Activated T-cell treated with anti-CD3 and anti-CD28 coated beads for 1 hour (primary cell): Measurements from ENCODE around the gene FBXW7.

Experiments
- DNase-seq: peaks from one replicate; pipeline ENCODE4 v3.0.0-alpha.2; 2020; ENCODE audit warnings: low read depth

Gene FBXW7

GRCh38 chr4:152471251-152471792 is 64.6 kb downstream of the FBXW7 start:
- no peak for DNase-seq

DNA sequence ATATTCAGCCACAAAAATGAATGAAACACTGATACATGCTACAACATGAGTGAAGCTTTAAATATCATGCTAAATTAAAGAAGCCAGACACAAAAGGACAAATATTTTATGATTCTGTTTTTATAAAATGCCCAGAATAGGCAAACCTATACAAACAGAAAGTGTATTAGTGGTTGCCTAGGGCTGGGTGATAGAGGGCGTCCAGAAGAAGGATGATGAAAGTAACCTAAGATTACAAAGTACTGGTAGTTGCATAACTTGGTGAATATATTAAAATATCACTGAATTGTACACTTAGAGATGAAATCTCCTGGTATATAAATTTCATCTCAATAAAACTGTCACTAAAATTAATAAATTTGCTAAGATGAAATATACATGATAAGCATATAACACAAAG is 67.5 kb downstream of the FBXW7 start:
- no peak for DNase-seq

- DNase-seq = no peak
Measured at GRCh38 chr4:152467101-152467500, 68.8 kb downstream of the FBXW7 start.

- DNase-seq = no peak
Measured at GRCh38 chr4:152464030-152464823, 71.7 kb downstream of the FBXW7 start.

DNA sequence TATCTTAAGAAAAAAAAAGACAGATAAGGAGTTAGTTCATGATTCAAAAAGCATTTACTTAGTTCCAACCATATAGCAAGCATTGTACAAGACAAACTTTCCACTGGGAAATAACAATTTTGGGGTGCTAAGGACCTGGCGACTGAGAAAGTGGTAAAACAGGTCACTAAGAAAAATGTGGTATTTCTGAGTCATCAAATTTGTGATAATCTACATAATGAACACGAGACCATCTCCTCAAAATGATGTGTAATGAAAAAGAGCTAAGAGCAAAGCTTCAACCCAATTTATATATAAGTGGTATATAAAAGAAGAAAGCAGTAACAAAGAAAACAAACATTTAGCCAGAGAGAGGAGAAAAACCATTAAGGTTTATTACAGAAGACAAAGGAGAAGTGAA is 72.3 kb downstream of the FBXW7 start:
- no peak for DNase-seq

DNA sequence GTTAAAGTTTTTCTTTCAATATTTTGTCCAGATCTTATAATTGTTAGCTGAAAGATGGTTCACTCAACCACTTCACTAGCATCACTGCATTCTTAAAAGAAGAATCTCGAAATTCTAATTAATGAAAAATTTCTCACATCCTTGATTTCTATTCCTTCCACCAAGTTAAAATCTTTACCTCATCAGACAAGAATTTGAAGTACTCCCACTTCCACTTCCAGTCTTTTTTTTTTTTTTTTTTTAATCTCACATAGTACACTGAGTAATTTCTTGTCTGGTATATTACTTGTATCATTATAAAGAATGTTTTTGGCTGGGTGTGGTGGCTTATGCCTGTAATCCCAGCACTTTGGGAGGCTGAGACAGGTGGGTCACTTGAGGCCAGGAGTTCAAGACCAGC is 73.2 kb downstream of the FBXW7 start:
- DNase-seq = no peak

- no peak for DNase-seq
Measured at GRCh38 chr4:152462047-152462446, 73.8 kb downstream of the FBXW7 start.

DNA sequence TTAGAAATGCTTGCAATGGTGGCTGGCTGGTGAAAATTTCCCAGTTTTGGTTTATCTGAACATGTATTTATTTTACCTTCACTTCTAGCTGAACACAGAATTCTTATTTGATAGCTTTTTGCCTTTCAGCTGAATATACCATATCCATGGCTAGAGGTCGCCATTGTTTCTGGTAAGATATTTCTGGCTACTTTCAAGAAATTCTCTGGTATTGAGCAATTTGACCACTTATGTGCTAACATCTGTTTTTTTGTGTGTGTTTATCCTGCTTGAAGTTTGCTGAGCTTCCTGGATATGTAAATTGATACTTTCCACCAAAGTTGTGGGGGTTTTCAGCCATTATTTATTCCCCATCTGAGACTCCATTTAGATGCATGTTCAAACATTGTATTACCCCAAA is 75.4 kb downstream of the FBXW7 start:
- no peak for DNase-seq

DNA sequence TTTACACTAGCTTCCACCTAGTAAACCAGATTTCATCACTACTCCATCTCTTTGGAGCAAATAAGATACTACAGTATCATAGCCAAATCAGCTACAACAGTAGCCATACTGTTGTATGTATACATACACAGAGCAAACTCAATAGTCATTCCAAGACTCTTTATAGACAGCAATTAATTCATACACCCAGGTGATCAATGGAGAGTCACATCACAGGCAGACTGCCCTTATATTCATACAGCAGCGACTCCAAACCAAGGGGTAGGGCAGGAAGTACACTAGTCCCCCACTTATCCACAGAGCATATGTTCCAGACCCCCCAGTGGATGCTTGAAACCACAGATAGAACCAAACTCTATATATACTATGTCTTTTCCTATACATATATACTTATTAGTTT is 76.6 kb downstream of the FBXW7 start:
- DNase-seq = no peak

GRCh38 chr4:152458801-152459302 is 77.0 kb downstream of the FBXW7 start:
- no peak for DNase-seq

GRCh38 chr4:152456609-152457008 is 79.3 kb downstream of the FBXW7 start:
- DNase-seq = no peak

DNA sequence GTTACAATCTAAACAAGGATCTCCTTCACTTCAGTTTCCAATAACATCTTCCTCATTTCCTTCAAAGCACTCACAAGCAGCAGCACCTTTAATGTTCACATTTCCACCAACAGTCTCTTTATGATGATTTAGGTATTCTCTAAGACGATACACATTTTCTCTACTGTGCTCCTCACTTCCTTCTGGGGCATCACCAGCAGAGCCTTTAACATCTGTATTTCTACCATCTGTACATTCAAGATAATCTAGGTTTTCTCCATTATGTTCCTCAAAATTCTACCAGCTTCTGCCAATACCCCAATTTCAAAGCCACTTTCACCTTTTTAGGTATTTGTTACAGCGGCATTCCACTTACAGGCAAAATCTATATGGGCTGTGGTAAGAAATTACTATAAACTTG is 80.6 kb downstream of the FBXW7 start:
- no peak for DNase-seq

DNA sequence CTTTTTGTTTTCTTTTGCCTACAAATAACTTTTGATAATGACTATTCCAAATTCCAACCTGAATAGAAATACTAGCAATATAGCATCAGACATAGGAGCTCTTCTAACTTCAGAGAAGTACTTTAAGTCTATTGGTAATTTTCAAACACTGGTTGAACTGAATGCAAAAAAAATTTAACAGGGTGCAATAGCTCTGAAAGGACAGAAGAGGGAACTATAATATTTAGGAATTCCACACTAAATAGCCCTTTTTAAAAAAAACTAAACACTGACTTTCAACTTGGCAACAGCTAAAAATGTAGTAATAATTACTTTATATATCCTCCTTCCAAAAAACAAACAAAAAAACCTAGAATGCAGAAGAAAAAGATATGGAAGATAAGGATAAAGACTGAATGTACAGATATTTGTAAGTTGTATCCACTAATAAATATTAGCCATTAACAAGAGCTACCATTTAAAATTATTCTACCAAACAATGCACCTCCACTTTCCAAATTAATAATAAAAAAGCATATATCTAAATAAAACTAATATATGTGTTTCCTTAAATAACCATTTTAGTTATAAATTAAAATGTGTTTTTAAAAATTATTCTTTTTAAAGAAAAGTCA is 81.4 kb downstream of the FBXW7 start:
- no peak for DNase-seq

DNA sequence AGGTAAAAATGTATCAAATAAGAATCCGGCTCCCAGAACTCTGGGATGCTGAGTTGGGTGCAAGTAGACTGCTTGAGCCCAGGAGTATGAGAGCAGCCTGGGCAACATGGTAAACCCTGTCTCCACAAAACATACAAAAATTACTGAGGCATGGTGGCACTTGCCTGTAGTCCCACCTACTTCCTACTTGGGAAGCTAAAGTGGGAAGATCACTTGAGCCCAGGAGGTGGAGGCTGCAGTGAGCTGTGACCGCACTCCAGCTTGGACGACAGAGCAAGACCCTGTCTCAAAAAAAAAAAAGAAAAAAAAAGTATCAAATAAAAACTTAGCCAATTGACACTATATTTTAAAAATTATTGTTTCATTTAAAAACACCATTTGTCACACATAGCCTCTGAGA is 84.4 kb downstream of the FBXW7 start:
- DNase-seq = no peak

- no peak for DNase-seq
Measured at GRCh38 chr4:152448854-152449253, 87.0 kb downstream of the FBXW7 start.

DNA sequence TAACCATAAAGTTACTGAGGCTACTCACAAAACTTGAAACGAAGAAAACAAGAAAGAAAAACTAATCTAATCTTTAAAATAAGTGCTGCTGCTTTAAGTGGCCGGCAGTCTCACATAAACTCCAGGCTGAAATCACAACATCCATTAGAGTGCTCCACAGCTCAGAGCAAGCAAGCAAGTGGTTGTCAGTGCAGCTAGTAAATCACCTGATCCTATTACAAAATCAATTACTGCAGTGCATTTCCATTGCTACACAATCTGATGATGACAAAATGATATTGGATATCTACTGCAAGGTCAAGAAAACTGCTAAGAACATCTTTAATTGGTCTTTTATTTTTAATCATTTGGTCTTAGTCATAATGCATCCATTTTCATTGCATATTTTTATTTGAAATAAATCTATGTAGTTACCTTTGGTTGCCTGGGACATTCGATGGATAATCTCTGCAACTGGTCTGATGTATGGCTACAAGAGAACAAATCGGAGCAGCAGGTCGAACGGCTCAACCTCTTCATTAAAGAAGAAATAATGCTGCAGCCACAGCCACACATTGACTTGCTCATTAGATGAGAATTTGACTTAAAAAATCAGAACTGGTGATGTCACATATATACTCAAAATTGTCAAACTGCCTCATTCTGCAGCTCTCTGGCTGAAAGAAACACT is 87.7 kb downstream of the FBXW7 start:
- no peak for DNase-seq

DNA sequence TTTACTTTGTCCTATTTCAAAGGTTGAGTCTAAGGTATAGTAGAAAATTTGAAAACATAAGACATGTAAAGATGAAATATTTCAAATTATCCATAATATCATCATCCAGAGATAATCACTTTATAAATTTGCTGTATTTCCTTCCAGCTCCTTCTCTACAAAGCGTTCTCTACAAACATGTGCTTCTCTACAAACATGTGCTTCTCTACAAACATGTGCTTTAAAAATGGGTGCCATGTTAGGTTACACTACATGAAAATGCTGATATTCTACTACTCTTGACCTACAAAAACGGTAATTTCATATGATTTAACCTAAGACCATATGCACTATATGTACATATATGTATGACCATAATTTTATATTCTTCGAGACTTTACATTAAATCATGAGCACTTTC is 92.0 kb downstream of the FBXW7 start:
- no peak for DNase-seq

- no peak for DNase-seq
Measured at GRCh38 chr4:152437561-152437960, 98.3 kb downstream of the FBXW7 start.

DNA sequence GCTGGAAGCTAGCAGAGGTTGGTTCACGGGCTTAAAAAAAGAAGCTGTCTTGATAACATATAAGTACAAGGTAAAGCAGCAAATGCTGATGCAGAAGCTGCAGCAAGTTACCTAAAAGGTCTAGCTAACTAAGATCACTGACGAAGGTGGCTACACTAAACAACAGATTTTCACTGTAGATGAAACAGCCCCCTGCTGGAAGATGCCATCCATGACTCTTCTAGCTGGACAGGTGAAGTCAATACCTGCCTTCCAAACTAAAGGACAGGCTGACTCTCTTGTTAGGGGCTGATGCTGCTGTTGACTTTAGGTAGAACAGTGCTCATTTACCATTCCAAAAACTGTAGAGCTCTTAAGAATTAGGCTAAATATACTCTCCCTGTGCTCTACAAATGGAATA is 99.5 kb downstream of the FBXW7 start:
- DNase-seq = no peak

- no peak for DNase-seq
Measured at GRCh38 chr4:152434011-152434410, 101.9 kb downstream of the FBXW7 start.

GRCh38 chr4:152431784-152432183 is 104.1 kb downstream of the FBXW7 start:
- DNase-seq = no peak

DNA sequence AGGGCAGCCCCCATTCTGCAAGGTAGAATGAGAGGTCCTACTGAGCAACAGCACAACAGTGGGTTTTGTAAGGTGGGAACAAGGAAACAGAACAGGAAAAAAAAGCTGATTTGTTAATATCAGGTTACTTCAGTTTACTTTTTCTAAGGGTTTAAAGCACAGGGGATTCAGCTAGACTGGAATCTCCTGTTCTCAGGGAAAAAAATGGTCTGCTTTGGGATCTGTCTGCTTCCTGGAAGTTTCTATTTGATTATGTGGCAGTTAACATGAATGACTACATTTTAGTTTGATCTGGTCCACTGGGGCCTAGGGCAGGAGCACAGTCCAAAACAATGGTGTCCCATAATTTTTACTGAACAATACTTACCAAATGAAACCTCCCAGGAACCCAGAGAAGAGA is 104.6 kb downstream of the FBXW7 start:
- DNase-seq = no peak

GRCh38 chr4:152430507-152430906 is 105.4 kb downstream of the FBXW7 start:
- DNase-seq = no peak
